K562 (cell line): ENCODE measurements around the gene WDR46. TPM values are rescaled to one million over a fixed set of nuclear protein-coding genes. Genes with fewer than 3 reads are reported as not detected.

Experiments used
- CBFA2T2 ChIP-seq: fragments of 450-650 bp; conservative IDR thresholded peaks from 2 replicates; pipeline ENCODE4 v1.6.1; 2017; ENCODE audit warnings: mild to moderate bottlenecking
- EGR1 ChIP-seq: fragments of 450-650 bp; conservative IDR thresholded peaks from 2 replicates; pipeline ENCODE4 v1.6.1; 2017; ENCODE audit warnings: mild to moderate bottlenecking
- HEY1 ChIP-seq: fragments of 250-450 bp; sonication (Bioruptor Pico); IDR thresholded peaks from 2 replicates; pipeline ENCODE4 v1.5.0; 2020; ENCODE audit warnings: mild to moderate bottlenecking, moderate library complexity, borderline replicate concordance
- HNRNPK ChIP-seq: fragments of 200-400 bp; formaldehyde crosslinking; IDR thresholded peaks from one replicate; pipeline ENCODE4 v1.6.1; 2018; ENCODE audit warnings: mild to moderate bottlenecking, low read depth, low read length; ENCODE audit not compliant: poor library complexity, severe bottlenecking
- MXI1 ChIP-seq: IDR thresholded peaks from 2 replicates; pipeline ENCODE4 v1.6.1; 2011; ENCODE audit warnings: low read depth, mild to moderate bottlenecking, improper control_type of control experiment, low read length
- NR2F6 ChIP-seq: fragments of 450-650 bp; formaldehyde crosslinking; IDR thresholded peaks from 2 replicates; pipeline ENCODE4 v1.4.0; 2020; ENCODE audit warnings: mild to moderate bottlenecking
- RNF2 ChIP-seq: sonication (generic); IDR thresholded peaks from 2 replicates; pipeline ENCODE4 v1.6.1; 2016
- SAFB ChIP-seq: fragments of 200-400 bp; formaldehyde crosslinking; IDR thresholded peaks from 2 replicates; pipeline ENCODE4 v1.6.1; 2017; ENCODE audit warnings: low read depth, low read length, borderline replicate concordance
- SMARCC2 ChIP-seq: fragments of 450-650 bp; IDR thresholded peaks from 2 replicates; pipeline ENCODE4 v1.6.1; 2017; ENCODE audit warnings: antibody characterized with exemption, moderate library complexity, mild to moderate bottlenecking, low read depth
- TGIF2 ChIP-seq: sonication (generic); formaldehyde crosslinking; IDR thresholded peaks from 2 replicates; pipeline ENCODE4 v1.8.1; 2022; ENCODE audit warnings: mild to moderate bottlenecking, missing genetic modification reagents, moderate library complexity
- TRIM24 ChIP-seq, 2 experiments: fragments of 450-650 bp; IDR thresholded peaks; 2 replicates each; pipeline ENCODE4 v1.6.1; 2016
- XRCC4 ChIP-seq: IDR thresholded peaks from one replicate; pipeline ENCODE4 v1.6.1; 2011; ENCODE audit not compliant: insufficient read depth, insufficient read length; ENCODE audit errors: extremely low read depth
- ZC3H8 ChIP-seq: fragments of 450-650 bp; IDR thresholded peaks from 2 replicates; pipeline ENCODE4 v1.6.1; 2017
- ZFP36 ChIP-seq: fragments of 150-350 bp; IDR thresholded peaks from 2 replicates; pipeline ENCODE4 v1.6.1; 2018; ENCODE audit warnings: low read length, low read depth; ENCODE audit not compliant: partially characterized antibody
- ZNF778 ChIP-seq: fragments of 450-650 bp; formaldehyde crosslinking; IDR thresholded peaks from 2 replicates; pipeline ENCODE4 v1.4.0; 2020; ENCODE audit warnings: mild to moderate bottlenecking, moderate library complexity
- polyA plus RNA-seq, 8 experiments: library from polyadenylated mRNA; depleted of rRNA in 4 of 8; stranded (reverse) in 5 of 8; unstranded in 3 of 8; fragments of >200 nt; fragmentation: Nextera tagmentation in 2 of 8; fragmentation: Illumina TruSeq in 1 of 8; extraction: Ambion mirVana in 2 of 8; extraction: Trizol in 1 of 8; gene quantifications; 2 replicates each; pipeline versions ENCODE4 v1.2.1 to v1.2.3, GENCODE V29; 2011 to 2014; ENCODE audit warnings: inconsistent platforms in 1 of 8, missing spikeins in 1 of 8
- total RNA-seq, 7 experiments: library from RNA; depleted of rRNA in 6 of 7; stranded (reverse); fragments of >200 nt in 6 of 7; fragmentation: Illumina TruSeq in 2 of 7; extraction: Trizol in 2 of 7; gene quantifications; 2 replicates each; pipeline versions ENCODE4 v1.2.1 to v1.2.3, GENCODE V29; 2011 to 2021; ENCODE audit warnings: low replicate concordance in 1 of 7
- TF ChIP-seq, protein P1 (sequence below): fragments of 200-600 bp; sonication (generic); IDR thresholded peaks from one replicate; pipeline ENCODE4 v1.6.1; 2012; ENCODE audit warnings: mild to moderate bottlenecking, low read depth, low read length, inconsistent platforms
- TF ChIP-seq, protein P2 (sequence below), 3 experiments: fragments of 200-800 bp in 1 of 3; sonication (Bioruptor generic) in 1 of 3; sonication (generic) in 1 of 3; formaldehyde crosslinking in 1 of 3; IDR thresholded peaks; 2 replicates each; pipeline versions ENCODE4 v1.6.1 to v1.8.0; 2016 to 2022; ENCODE audit warnings: mild to moderate bottlenecking in 2 of 3, missing compliant biosample characterization in 2 of 3, missing genetic modification characterization in 2 of 3, missing genetic modification reagents in 1 of 3

WDR46 gene
- total and polyA plus RNA-seq, 9 of the 15 experiments (the other 6 are each of a cell fraction or from before 2014, with no cell fraction given) = 8.9 to 146 (median 93.1) TPM

DNA sequence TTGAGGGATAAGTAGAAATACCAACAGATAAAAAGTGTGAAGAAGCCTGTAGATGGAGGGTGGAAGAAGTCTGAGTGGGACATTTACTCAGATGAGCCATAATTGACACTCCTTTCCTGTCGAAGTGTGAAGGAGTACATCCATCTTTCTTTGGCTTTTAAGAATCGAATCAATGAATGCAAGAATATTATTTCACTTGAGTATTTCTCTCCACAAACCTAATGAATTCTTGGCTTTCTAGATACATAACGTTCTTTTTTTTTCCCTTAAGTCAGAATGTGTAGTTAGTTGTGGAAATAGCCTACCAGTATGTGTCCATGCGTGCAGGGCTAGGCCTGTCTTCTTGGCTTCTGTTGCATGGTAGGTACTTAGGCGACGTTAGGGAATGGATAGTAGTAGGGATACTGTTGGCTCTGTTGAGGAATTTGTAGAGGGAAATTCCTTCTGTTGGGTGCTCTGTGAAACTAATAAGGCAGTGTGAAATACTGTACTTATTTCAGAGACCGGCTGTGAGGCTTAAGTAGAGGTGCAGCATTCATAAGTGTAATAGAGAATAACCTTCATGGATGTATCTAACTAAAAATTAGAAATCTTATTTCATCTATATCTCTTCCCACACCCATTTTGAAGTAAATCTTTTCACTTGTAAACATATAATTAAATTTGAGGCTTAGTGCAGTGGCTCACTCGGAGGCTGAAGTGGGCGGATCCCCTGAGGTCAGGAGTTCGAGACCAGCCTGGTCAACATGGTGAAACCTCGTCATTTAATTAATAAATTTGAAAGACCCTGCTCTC is 15.7 kb downstream of the WDR46 start (continued):
- TF ChIP-seq, protein P1, sequence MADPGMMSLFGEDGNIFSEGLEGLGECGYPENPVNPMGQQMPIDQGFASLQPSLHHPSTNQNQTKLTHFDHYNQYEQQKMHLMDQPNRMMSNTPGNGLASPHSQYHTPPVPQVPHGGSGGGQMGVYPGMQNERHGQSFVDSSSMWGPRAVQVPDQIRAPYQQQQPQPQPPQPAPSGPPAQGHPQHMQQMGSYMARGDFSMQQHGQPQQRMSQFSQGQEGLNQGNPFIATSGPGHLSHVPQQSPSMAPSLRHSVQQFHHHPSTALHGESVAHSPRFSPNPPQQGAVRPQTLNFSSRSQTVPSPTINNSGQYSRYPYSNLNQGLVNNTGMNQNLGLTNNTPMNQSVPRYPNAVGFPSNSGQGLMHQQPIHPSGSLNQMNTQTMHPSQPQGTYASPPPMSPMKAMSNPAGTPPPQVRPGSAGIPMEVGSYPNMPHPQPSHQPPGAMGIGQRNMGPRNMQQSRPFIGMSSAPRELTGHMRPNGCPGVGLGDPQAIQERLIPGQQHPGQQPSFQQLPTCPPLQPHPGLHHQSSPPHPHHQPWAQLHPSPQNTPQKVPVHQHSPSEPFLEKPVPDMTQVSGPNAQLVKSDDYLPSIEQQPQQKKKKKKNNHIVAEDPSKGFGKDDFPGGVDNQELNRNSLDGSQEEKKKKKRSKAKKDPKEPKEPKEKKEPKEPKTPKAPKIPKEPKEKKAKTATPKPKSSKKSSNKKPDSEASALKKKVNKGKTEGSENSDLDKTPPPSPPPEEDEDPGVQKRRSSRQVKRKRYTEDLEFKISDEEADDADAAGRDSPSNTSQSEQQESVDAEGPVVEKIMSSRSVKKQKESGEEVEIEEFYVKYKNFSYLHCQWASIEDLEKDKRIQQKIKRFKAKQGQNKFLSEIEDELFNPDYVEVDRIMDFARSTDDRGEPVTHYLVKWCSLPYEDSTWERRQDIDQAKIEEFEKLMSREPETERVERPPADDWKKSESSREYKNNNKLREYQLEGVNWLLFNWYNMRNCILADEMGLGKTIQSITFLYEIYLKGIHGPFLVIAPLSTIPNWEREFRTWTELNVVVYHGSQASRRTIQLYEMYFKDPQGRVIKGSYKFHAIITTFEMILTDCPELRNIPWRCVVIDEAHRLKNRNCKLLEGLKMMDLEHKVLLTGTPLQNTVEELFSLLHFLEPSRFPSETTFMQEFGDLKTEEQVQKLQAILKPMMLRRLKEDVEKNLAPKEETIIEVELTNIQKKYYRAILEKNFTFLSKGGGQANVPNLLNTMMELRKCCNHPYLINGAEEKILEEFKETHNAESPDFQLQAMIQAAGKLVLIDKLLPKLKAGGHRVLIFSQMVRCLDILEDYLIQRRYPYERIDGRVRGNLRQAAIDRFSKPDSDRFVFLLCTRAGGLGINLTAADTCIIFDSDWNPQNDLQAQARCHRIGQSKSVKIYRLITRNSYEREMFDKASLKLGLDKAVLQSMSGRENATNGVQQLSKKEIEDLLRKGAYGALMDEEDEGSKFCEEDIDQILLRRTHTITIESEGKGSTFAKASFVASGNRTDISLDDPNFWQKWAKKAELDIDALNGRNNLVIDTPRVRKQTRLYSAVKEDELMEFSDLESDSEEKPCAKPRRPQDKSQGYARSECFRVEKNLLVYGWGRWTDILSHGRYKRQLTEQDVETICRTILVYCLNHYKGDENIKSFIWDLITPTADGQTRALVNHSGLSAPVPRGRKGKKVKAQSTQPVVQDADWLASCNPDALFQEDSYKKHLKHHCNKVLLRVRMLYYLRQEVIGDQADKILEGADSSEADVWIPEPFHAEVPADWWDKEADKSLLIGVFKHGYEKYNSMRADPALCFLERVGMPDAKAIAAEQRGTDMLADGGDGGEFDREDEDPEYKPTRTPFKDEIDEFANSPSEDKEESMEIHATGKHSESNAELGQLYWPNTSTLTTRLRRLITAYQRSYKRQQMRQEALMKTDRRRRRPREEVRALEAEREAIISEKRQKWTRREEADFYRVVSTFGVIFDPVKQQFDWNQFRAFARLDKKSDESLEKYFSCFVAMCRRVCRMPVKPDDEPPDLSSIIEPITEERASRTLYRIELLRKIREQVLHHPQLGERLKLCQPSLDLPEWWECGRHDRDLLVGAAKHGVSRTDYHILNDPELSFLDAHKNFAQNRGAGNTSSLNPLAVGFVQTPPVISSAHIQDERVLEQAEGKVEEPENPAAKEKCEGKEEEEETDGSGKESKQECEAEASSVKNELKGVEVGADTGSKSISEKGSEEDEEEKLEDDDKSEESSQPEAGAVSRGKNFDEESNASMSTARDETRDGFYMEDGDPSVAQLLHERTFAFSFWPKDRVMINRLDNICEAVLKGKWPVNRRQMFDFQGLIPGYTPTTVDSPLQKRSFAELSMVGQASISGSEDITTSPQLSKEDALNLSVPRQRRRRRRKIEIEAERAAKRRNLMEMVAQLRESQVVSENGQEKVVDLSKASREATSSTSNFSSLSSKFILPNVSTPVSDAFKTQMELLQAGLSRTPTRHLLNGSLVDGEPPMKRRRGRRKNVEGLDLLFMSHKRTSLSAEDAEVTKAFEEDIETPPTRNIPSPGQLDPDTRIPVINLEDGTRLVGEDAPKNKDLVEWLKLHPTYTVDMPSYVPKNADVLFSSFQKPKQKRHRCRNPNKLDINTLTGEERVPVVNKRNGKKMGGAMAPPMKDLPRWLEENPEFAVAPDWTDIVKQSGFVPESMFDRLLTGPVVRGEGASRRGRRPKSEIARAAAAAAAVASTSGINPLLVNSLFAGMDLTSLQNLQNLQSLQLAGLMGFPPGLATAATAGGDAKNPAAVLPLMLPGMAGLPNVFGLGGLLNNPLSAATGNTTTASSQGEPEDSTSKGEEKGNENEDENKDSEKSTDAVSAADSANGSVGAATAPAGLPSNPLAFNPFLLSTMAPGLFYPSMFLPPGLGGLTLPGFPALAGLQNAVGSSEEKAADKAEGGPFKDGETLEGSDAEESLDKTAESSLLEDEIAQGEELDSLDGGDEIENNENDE = no peak
- TF ChIP-seq ZNF778 (CRISPR knock-in tag) (no peak), SMARCC2 (no peak), SAFB (no peak), NR2F6 (no peak), ZFP36 (no peak), ZC3H8 (no peak), XRCC4 (no peak), TGIF2 (CRISPR knock-in tag) (no peak), CBFA2T2 (no peak), RNF2 (no peak), TRIM24 (IDR thresholded peaks at IDR 0.05) (no peak), HNRNPK (no peak), MXI1 (no peak), EGR1 (peak; percentile 50; the same call in 1 of the 2 replicates), HEY1 (no peak)
- TF ChIP-seq, protein P2, sequence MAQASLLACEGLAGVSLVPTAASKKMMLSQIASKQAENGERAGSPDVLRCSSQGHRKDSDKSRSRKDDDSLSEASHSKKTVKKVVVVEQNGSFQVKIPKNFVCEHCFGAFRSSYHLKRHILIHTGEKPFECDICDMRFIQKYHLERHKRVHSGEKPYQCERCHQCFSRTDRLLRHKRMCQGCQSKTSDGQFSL (CRISPR knock-in tag; IDR thresholded peaks at IDR 0.05) = no peak
- TF ChIP-seq, protein P2 (tag; IDR thresholded peaks at IDR 0.05) = no peak
